ENCODE data around the gene SFRP5. TPM values are rescaled to one million over a fixed set of nuclear protein-coding genes. Genes with fewer than 3 reads are reported as not detected.

SFRP5 gene
- 10 to 100 TPM in 1 of 3 donors, 1 to 10 TPM in 1, under 1 TPM in 1; 0.41 to 23.0 (median 1.0) TPM for total RNA-seq
- long read RNA-seq, donor 1, transcript SFRP5-201 (3 exons, 1,836 nt), result major isoform, 76 of 81 reads
- long read RNA-seq, donor 1, partial matches to known transcripts, result 4 of 81 reads
- long read RNA-seq, donor 1, other reads (novel, unspliced or antisense), result 1 of 81 reads
- long read RNA-seq, donor 2, result 0 reads

- intact Hi-C loops (cut with DNase I, micrococcal nuclease), result no loop called here
- no peaks in the 10 kb centered on the region for H3K36me3 ChIP-seq (ENCODE audit: low read depth)
- no peaks in the 10 kb centered on the region for H3K9me3 ChIP-seq
- peak in 1 of 3 donors; percentile 27 for DNase-seq
- no peak for ATAC-seq
- TF ChIP-seq, protein P1, sequence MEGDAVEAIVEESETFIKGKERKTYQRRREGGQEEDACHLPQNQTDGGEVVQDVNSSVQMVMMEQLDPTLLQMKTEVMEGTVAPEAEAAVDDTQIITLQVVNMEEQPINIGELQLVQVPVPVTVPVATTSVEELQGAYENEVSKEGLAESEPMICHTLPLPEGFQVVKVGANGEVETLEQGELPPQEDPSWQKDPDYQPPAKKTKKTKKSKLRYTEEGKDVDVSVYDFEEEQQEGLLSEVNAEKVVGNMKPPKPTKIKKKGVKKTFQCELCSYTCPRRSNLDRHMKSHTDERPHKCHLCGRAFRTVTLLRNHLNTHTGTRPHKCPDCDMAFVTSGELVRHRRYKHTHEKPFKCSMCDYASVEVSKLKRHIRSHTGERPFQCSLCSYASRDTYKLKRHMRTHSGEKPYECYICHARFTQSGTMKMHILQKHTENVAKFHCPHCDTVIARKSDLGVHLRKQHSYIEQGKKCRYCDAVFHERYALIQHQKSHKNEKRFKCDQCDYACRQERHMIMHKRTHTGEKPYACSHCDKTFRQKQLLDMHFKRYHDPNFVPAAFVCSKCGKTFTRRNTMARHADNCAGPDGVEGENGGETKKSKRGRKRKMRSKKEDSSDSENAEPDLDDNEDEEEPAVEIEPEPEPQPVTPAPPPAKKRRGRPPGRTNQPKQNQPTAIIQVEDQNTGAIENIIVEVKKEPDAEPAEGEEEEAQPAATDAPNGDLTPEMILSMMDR (IDR thresholded peaks at IDR 0.05), result no peak
- no peaks in the 10 kb centered on the region for H3K4me1 ChIP-seq (ENCODE audit: low read depth)
- no peak within 1 kb of the TSS for H3K4me3 ChIP-seq
These were observed at the start of gene SFRP5 for GRCh38 chr10:97771913-97772823. Gene SFRP5 (minus strand): TSS chr10:97771999. CDS start chr10:97771833, 166 bp downstream.

DNA sequence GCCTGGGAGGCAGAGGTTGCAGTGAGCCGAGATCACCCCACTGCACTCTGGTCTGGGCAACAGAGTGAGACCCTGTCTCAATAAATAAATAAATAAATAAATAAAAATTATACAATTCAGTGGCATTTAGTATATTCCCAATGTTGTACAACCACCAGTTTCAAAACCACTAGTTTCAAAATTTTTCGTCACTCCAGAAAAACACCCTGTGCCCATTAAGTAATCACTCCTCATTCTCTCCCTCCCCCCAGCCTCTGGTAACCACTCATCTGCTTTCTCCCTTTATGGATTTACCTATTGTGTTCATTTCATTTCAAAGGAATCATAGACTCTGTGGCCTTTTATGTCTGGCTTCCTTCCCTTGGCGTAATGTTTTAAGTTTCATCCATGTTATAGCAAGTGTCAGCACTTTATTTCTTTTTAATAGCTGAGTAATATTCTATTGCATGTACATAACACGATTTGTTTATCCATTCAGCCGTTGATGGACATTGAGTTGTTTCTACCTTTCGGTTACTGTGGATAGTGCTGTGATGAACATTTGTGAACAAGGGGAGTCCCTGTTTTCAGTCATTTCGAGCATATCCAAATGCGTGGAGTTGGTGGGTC, 48.4 kb upstream of the SFRP5 start:
- Histone ChIP-seq H3K4me1 (ENCODE audit: low read depth) (no peaks in the 10 kb centered on the region), H3K36me3 (ENCODE audit: low read depth) (no peaks in the 10 kb centered on the region), H3K9me3 (no peaks in the 10 kb centered on the region), H3K4me3 (no peak overlapping the region)
- no peak for DNase-seq
- intact Hi-C loops (cut with DNase I, micrococcal nuclease), result no loop called here
- ATAC-seq, result no peak
- TF ChIP-seq, protein P1 (IDR thresholded peaks at IDR 0.05), result no peak

DNA sequence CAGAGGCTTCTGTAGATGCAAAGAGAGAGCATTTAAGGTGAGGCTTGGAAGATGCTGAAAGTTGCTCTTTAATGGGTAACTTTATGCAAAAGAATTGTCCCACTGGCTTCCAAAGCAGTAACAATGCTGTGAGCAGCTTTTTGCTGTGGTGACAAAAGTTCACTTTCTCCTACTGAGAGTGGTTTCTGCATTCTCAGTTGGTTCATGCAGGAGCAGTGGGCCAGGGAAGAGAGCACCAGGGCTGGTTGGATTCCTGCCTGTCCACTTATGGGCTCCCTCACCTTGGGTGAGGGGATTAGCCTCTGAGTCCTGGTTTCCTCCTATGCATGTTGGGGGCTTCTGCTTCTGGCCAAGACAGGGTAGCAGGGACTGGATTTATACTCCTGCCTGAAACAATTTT, 46.8 kb upstream of the SFRP5 start:
- intact Hi-C loops (cut with DNase I, micrococcal nuclease), result no loop called here
- Histone ChIP-seq H3K9me3 (no peaks in the 10 kb centered on the region), H3K4me1 (ENCODE audit: low read depth) (no peaks in the 10 kb centered on the region), H3K4me3 (no peak overlapping the region), H3K36me3 (ENCODE audit: low read depth) (no peaks in the 10 kb centered on the region)
- TF ChIP-seq, protein P1 (IDR thresholded peaks at IDR 0.05), result no peak
- ATAC-seq (no peak), DNase-seq (no peak)

DNA sequence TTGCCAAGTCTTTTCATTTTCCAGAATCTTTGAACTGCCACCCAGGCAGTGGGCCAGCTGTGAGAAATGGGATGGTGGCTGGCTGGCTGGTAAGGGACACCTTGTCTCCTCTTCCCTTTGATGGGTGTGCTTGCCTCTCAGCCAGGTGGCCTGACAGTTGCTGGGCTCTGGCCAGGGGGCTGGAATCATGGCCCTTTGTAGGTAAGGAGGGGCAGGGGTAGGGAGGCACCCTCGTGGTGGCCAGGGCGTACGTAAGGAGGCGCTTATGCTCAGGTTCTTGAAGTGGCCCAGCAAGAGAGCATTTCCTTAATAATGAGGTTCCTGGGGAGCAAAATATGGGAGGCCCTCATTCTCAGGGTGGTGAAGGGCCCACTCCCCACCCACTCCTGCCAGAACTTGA, 44.8 kb upstream of the SFRP5 start:
- TF ChIP-seq, protein P1 (IDR thresholded peaks at IDR 0.05), result no peak
- intact Hi-C loops (cut with DNase I, micrococcal nuclease), result no loop called here
- Histone ChIP-seq H3K4me1 (ENCODE audit: low read depth) (no peaks in the 10 kb centered on the region), H3K9me3 (no peaks in the 10 kb centered on the region), H3K4me3 (no peak overlapping the region), H3K36me3 (ENCODE audit: low read depth) (no peaks in the 10 kb centered on the region)
- DNase-seq, result no peak
- ATAC-seq, result no peak

- no peaks in the 10 kb centered on the region for H3K4me1 ChIP-seq (ENCODE audit: low read depth)
- DNase-seq, result no peak
- intact Hi-C loops (cut with DNase I, micrococcal nuclease), result no loop called here
- TF ChIP-seq, protein P1 (IDR thresholded peaks at IDR 0.05), result no peak
- no peaks in the 10 kb centered on the region for H3K9me3 ChIP-seq
- ATAC-seq, result no peak
- no peaks in the 10 kb centered on the region for H3K36me3 ChIP-seq (ENCODE audit: low read depth)
- H3K4me3 ChIP-seq, result no peak overlapping the region
These were observed 43.2 kb upstream of the SFRP5 start for GRCh38 chr10:97814996-97815395.
